NCI-H446 treated with DMSO at 0.1 percent for 48 hours (cell line): ENCODE results near the gene STARD7.
"Not testable (repeated sequence)": the region's sequence is repeated elsewhere in the genome, so short reads cannot be mapped to it uniquely, and the experiment has no call there.

Experiments
- DNase-seq: peaks from one replicate; lab custom pipeline; 2025; lab: John Stamatoyannopoulos, UW

The STARD7 gene

GRCh38 chr2:96236882-96237281, 28.3 kb upstream of the STARD7 start:
- no peak for DNase-seq

GRCh38 chr2:96233880-96234316, 25.3 kb upstream of the STARD7 start:
- no peak for DNase-seq

- DNase-seq, result no peak
Measured at GRCh38 chr2:96233436-96233835, 24.8 kb upstream of the STARD7 start.

- DNase-seq, result no peak
Measured at GRCh38 chr2:96231316-96231715, 22.7 kb upstream of the STARD7 start.

GRCh38 chr2:96225016-96225533, 16.4 kb upstream of the STARD7 start:
- no peak for DNase-seq

- not testable (repeated sequence) for DNase-seq
Measured at GRCh38 chr2:96221106-96221505, 12.5 kb upstream of the STARD7 start.

GRCh38 chr2:96219959-96220358, 11.3 kb upstream of the STARD7 start:
- not testable (repeated sequence) for DNase-seq

- DNase-seq, result no peak
Measured at GRCh38 chr2:96218508-96219131, 10.0 kb upstream of the STARD7 start.

GRCh38 chr2:96214554-96214953, 5.9 kb upstream of the STARD7 start:
- no peak for DNase-seq

- no peak for DNase-seq
Measured at GRCh38 chr2:96213379-96213778, 4.8 kb upstream of the STARD7 start.

GRCh38 chr2:96212339-96212738, 3.7 kb upstream of the STARD7 start:
- no peak for DNase-seq

GRCh38 chr2:96209729-96210085, 1.1 kb upstream of the STARD7 start:
- DNase-seq, result no peak

GRCh38 chr2:96209011-96209728, 543 bp upstream of the STARD7 start:
- no peak for DNase-seq

- DNase-seq, result no peak
Measured at GRCh38 chr2:96207774-96208142, 869 bp downstream of the STARD7 start.

- DNase-seq, result no peak
Measured at GRCh38 chr2:96207073-96207773, 1.4 kb downstream of the STARD7 start.

- DNase-seq, result no peak
Measured at GRCh38 chr2:96205888-96206287, 2.7 kb downstream of the STARD7 start.

GRCh38 chr2:96204836-96205624, 3.6 kb downstream of the STARD7 start:
- DNase-seq, result peak; percentile 9

- DNase-seq, result no peak
Measured at GRCh38 chr2:96203130-96204028, 5.2 kb downstream of the STARD7 start.

GRCh38 chr2:96202152-96202854, 6.3 kb downstream of the STARD7 start:
- DNase-seq, result no peak

- no peak for DNase-seq
Measured at GRCh38 chr2:96201338-96201737, 7.3 kb downstream of the STARD7 start.

GRCh38 chr2:96198921-96199320, 9.7 kb downstream of the STARD7 start:
- no peak for DNase-seq
